ENCODE measurements around the gene APLP1. TPM values are rescaled to one million over a fixed set of nuclear protein-coding genes. Genes with fewer than 3 reads are reported as not detected.
"Not testable (repeated sequence)": the region's sequence is repeated elsewhere in the genome, so short reads cannot be mapped to it uniquely, and the experiment has no call there.

The APLP1 gene
- polyA plus RNA-seq, 1 donor (not counting 4 experiments of a cell fraction or from before 2014, with no cell fraction given): 0.50 TPM

GRCh38 chr19:35869327-35870123 is 1.2 kb downstream of the APLP1 start:
- peak; percentile 21 for DNase-seq (ENCODE audit: low read depth, low spot score)
- Histone ChIP-seq H3K27me3 (ENCODE audit: control insufficient read depth, extremely low read depth, insufficient read depth, low read length) (peaks cover 24% of the 10 kb centered on the region), H3K4me3 (ENCODE audit: control insufficient read depth in 2 of 3, extremely low read depth in 1 of 3, insufficient read depth in 2 of 3, low read depth in 1 of 3, low read length in 3 of 3) (peak overlapping the region in 1 of 3 experiments; percentile 20), H3K27ac (ENCODE audit: control insufficient read depth, insufficient read depth, low read length) (no peak overlapping the region), H4K20me1 (ENCODE audit: control insufficient read depth, extremely low read depth, insufficient read depth, low read length) (peaks cover 3% of the 10 kb centered on the region), H3K9me1 (ENCODE audit: control insufficient read depth, extremely low read depth, insufficient read depth, low read length) (no peaks in the 10 kb centered on the region), H3K9me3 (ENCODE audit: control insufficient read depth, low read depth, low read length) (no peaks in the 10 kb centered on the region), H3K4me1 (ENCODE audit: control insufficient read depth, extremely low read depth, insufficient read depth, low read length) (peaks cover 3% of the 10 kb centered on the region), H3K79me2 (ENCODE audit: control insufficient read depth, insufficient read depth, low read length) (no peaks in the 10 kb centered on the region), H3K9ac (ENCODE audit: control insufficient read depth, extremely low read depth, insufficient read depth, low read length) (no peak overlapping the region), H2AFZ (ENCODE audit: control insufficient read depth, low read length) (no peak overlapping the region), H3K36me3 (ENCODE audit: control insufficient read depth in 2 of 2, extremely low read depth in 1 of 2, insufficient read depth in 2 of 2, low read length in 2 of 2) (no peaks in the 10 kb centered on the region), H3K4me2 (ENCODE audit: control insufficient read depth, extremely low read depth, insufficient read depth, low read depth, low read length) (peak overlapping the region; percentile 58)
- no peak for FAIRE-seq
- TF ChIP-seq CTCF (optimal IDR thresholded peaks at IDR 0.05 in 1 of 3, IDR thresholded peaks at IDR 0.05 in 1 of 3, conservative IDR thresholded peaks at IDR 0.05 in 1 of 3; ENCODE audit: extremely low read depth in 1 of 3, insufficient read depth in 2 of 3, low read length in 3 of 3) (no peak), EZH2 (IDR thresholded peaks at IDR 0.05; ENCODE audit: low read length) (no peak)
- dilution Hi-C loops (cut with MboI; ENCODE audit: extremely low pct_ligation_motif_present, low sequenced_read_pairs): no loop called here

GRCh38 chr19:35870124-35870736 is 1.9 kb downstream of the APLP1 start:
- FAIRE-seq; H3K4me1 ChIP-seq (ENCODE audit: control insufficient read depth, extremely low read depth, insufficient read depth, low read length); DNase-seq (ENCODE audit: low read depth, low spot score); H4K20me1 ChIP-seq (ENCODE audit: control insufficient read depth, extremely low read depth, insufficient read depth, low read length); H3K79me2 ChIP-seq (ENCODE audit: control insufficient read depth, insufficient read depth, low read length); H3K36me3 ChIP-seq (ENCODE audit: control insufficient read depth in 2 of 2, extremely low read depth in 1 of 2, insufficient read depth in 2 of 2, low read length in 2 of 2); H3K9me3 ChIP-seq (ENCODE audit: control insufficient read depth, low read depth, low read length); H2AFZ ChIP-seq (ENCODE audit: control insufficient read depth, low read length); H3K27ac ChIP-seq (ENCODE audit: control insufficient read depth, insufficient read depth, low read length); H3K4me3 ChIP-seq (ENCODE audit: control insufficient read depth in 2 of 3, extremely low read depth in 1 of 3, insufficient read depth in 2 of 3, low read depth in 1 of 3, low read length in 3 of 3); H3K9ac ChIP-seq (ENCODE audit: control insufficient read depth, extremely low read depth, insufficient read depth, low read length); dilution Hi-C loops (cut with MboI; ENCODE audit: extremely low pct_ligation_motif_present, low sequenced_read_pairs); H3K9me1 ChIP-seq (ENCODE audit: control insufficient read depth, extremely low read depth, insufficient read depth, low read length): not testable (repeated sequence)
- peak overlapping the region; percentile 58 for H3K4me2 ChIP-seq (ENCODE audit: control insufficient read depth, extremely low read depth, insufficient read depth, low read depth, low read length)
- peaks cover 24% of the 10 kb centered on the region for H3K27me3 ChIP-seq (ENCODE audit: control insufficient read depth, extremely low read depth, insufficient read depth, low read length)

Measured in keratinocyte (primary cell).